HCT116 (cell line): ENCODE results near the gene AMN.

Source experiments
- CEBPB ChIP-seq: IDR thresholded peaks from 2 replicates; pipeline ENCODE4 v1.6.1; 2012; ENCODE audit warnings: low read depth
- EZH2 ChIP-seq: fragments of 200-600 bp; sonication (generic); IDR thresholded peaks from 2 replicates; pipeline ENCODE4 v1.6.1; 2017; ENCODE audit warnings: antibody characterized with exemption, mixed run types
- JUND ChIP-seq: IDR thresholded peaks from 2 replicates; pipeline ENCODE4 v1.6.1; 2012
- POLR2A ChIP-seq: IDR thresholded peaks from 2 replicates; pipeline ENCODE4 v1.7.0; 2011; ENCODE audit warnings: borderline replicate concordance; ENCODE audit not compliant: insufficient read depth, insufficient read length; ENCODE audit errors: extremely low read depth
- POLR2AphosphoS5 ChIP-seq: IDR thresholded peaks from 2 replicates; pipeline ENCODE4 v1.6.1; 2011; ENCODE audit warnings: mild to moderate bottlenecking, low read depth, low read length, moderate library complexity
- RAD21 ChIP-seq: IDR thresholded peaks from 2 replicates; pipeline ENCODE4 v1.6.1; 2012; ENCODE audit warnings: low read depth, mild to moderate bottlenecking
- SP1 ChIP-seq: IDR thresholded peaks from 2 replicates; pipeline ENCODE4 v1.6.1; 2012; ENCODE audit warnings: low read depth
- YY1 ChIP-seq: IDR thresholded peaks from 2 replicates; pipeline ENCODE4 v1.6.1; 2011; ENCODE audit warnings: low read length, low read depth, moderate library complexity, mild to moderate bottlenecking; ENCODE audit not compliant: insufficient replicate concordance; ENCODE audit errors: extremely low read depth
- ZNF274 ChIP-seq: fragments of 200-500 bp; sonication (Bioruptor generic); IDR thresholded peaks from 2 replicates; pipeline ENCODE4 v1.6.1; 2014; ENCODE audit warnings: mild to moderate bottlenecking, low read depth, low read length, inconsistent platforms
- TF ChIP-seq, protein P1 (sequence below): IDR thresholded peaks from 2 replicates; pipeline ENCODE4 v1.6.1; 2012; ENCODE audit warnings: low read depth
- TF ChIP-seq, protein P2 (sequence below), 3 experiments: fragments of 200-600 bp in 1 of 3; sonication (generic) in 1 of 3; IDR thresholded peaks in 2 of 3; conservative IDR thresholded peaks in 1 of 3; 2 replicates each; pipeline ENCODE4 v1.5.1; 2012 to 2017; ENCODE audit warnings: low read depth in 2 of 3, low read length in 2 of 3, antibody characterized with exemption in 1 of 3, borderline replicate concordance in 1 of 3, control low read depth in 1 of 3, mild to moderate bottlenecking in 1 of 3, mixed read lengths in 1 of 3, mixed run types in 1 of 3, moderate library complexity in 1 of 3; ENCODE audit not compliant: insufficient read depth in 1 of 3
- TF ChIP-seq, protein P3 (sequence below): IDR thresholded peaks from 2 replicates; pipeline ENCODE4 v1.6.1; 2011; ENCODE audit warnings: mild to moderate bottlenecking, low read length, moderate library complexity; ENCODE audit not compliant: insufficient replicate concordance; ENCODE audit errors: extremely low read depth

DNA sequence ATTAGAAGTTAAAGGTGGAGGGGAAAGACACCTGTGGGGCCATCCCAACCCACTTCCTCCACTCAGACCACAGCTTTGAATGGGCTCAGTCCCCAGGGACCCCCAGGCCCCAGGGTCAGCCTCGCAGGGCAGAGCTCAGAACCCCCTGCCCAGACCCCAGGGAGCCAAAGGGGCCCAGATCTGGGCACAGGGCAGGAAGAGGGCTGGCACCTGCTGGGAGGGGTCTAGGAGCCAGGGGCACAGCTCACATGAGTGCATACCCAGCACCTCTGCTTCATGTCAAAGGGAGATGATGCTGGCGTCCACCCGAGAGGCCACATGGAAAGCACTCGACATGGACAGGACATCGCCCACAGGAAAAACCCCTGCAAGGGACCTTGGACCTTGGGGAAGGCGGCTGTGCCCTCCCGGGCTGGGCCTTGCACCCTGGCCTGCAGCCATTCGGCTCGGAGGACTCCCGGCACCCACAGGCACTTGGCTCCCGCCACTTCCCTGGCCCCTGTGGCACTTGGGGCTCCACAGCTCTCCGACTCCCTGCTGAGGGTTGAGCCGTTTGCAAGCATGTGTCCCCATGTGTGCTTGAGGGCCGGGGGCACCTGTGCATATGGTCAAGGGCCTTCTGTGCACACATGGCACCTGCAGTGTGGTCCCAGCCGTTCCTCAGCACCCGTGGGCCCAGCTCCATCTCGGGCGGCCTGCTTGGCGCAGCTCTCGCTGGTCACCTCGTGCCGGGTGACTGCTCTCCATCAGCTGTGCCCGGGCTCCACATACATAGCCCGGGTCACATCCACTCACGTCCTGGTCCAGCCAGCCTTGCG, 7.8 kb upstream of the AMN start:
- TF ChIP-seq, protein P1, sequence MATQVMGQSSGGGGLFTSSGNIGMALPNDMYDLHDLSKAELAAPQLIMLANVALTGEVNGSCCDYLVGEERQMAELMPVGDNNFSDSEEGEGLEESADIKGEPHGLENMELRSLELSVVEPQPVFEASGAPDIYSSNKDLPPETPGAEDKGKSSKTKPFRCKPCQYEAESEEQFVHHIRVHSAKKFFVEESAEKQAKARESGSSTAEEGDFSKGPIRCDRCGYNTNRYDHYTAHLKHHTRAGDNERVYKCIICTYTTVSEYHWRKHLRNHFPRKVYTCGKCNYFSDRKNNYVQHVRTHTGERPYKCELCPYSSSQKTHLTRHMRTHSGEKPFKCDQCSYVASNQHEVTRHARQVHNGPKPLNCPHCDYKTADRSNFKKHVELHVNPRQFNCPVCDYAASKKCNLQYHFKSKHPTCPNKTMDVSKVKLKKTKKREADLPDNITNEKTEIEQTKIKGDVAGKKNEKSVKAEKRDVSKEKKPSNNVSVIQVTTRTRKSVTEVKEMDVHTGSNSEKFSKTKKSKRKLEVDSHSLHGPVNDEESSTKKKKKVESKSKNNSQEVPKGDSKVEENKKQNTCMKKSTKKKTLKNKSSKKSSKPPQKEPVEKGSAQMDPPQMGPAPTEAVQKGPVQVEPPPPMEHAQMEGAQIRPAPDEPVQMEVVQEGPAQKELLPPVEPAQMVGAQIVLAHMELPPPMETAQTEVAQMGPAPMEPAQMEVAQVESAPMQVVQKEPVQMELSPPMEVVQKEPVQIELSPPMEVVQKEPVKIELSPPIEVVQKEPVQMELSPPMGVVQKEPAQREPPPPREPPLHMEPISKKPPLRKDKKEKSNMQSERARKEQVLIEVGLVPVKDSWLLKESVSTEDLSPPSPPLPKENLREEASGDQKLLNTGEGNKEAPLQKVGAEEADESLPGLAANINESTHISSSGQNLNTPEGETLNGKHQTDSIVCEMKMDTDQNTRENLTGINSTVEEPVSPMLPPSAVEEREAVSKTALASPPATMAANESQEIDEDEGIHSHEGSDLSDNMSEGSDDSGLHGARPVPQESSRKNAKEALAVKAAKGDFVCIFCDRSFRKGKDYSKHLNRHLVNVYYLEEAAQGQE = no peak
- TF ChIP-seq, protein P2, sequence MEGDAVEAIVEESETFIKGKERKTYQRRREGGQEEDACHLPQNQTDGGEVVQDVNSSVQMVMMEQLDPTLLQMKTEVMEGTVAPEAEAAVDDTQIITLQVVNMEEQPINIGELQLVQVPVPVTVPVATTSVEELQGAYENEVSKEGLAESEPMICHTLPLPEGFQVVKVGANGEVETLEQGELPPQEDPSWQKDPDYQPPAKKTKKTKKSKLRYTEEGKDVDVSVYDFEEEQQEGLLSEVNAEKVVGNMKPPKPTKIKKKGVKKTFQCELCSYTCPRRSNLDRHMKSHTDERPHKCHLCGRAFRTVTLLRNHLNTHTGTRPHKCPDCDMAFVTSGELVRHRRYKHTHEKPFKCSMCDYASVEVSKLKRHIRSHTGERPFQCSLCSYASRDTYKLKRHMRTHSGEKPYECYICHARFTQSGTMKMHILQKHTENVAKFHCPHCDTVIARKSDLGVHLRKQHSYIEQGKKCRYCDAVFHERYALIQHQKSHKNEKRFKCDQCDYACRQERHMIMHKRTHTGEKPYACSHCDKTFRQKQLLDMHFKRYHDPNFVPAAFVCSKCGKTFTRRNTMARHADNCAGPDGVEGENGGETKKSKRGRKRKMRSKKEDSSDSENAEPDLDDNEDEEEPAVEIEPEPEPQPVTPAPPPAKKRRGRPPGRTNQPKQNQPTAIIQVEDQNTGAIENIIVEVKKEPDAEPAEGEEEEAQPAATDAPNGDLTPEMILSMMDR (IDR thresholded peaks at IDR 0.05 in 2 of 3, conservative IDR thresholded peaks at IDR 0.05 in 1 of 3; ENCODE audit: borderline replicate concordance in 1 of 3, insufficient read depth in 1 of 3, low read depth in 2 of 3, low read length in 2 of 3) = no peak
- no peak for TF ChIP-seq RAD21
- no peak for TF ChIP-seq EZH2
- TF ChIP-seq ZNF274 = no peak
- no peak for TF ChIP-seq POLR2AphosphoS5
- TF ChIP-seq YY1 = no peak
- TF ChIP-seq, protein P3, sequence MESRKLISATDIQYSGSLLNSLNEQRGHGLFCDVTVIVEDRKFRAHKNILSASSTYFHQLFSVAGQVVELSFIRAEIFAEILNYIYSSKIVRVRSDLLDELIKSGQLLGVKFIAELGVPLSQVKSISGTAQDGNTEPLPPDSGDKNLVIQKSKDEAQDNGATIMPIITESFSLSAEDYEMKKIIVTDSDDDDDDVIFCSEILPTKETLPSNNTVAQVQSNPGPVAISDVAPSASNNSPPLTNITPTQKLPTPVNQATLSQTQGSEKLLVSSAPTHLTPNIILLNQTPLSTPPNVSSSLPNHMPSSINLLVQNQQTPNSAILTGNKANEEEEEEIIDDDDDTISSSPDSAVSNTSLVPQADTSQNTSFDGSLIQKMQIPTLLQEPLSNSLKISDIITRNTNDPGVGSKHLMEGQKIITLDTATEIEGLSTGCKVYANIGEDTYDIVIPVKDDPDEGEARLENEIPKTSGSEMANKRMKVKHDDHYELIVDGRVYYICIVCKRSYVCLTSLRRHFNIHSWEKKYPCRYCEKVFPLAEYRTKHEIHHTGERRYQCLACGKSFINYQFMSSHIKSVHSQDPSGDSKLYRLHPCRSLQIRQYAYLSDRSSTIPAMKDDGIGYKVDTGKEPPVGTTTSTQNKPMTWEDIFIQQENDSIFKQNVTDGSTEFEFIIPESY = no peak
- TF ChIP-seq POLR2A = no peak
- TF ChIP-seq JUND = no peak
- no peak for TF ChIP-seq CEBPB
- TF ChIP-seq SP1 = no peak
